ENCODE data around the gene RELCH.
A peak's percentile ranks its signal among the peaks of the same experiment; 100 is the strongest.

GRCh38 chr18:62324917-62325805, 138.1 kb downstream of the RELCH start, which contains the start of gene TNFRSF11A:
- TF ChIP-seq, protein P1, sequence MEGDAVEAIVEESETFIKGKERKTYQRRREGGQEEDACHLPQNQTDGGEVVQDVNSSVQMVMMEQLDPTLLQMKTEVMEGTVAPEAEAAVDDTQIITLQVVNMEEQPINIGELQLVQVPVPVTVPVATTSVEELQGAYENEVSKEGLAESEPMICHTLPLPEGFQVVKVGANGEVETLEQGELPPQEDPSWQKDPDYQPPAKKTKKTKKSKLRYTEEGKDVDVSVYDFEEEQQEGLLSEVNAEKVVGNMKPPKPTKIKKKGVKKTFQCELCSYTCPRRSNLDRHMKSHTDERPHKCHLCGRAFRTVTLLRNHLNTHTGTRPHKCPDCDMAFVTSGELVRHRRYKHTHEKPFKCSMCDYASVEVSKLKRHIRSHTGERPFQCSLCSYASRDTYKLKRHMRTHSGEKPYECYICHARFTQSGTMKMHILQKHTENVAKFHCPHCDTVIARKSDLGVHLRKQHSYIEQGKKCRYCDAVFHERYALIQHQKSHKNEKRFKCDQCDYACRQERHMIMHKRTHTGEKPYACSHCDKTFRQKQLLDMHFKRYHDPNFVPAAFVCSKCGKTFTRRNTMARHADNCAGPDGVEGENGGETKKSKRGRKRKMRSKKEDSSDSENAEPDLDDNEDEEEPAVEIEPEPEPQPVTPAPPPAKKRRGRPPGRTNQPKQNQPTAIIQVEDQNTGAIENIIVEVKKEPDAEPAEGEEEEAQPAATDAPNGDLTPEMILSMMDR (conservative IDR thresholded peaks at IDR 0.05), result peak; percentile 89
- TF ChIP-seq ZFX (IDR thresholded peaks at IDR 0.05), result peak; percentile 42; the same call in 1 of the 2 replicates

All from C4-2B (cell line).